PC-9 (cell line): Measurements from ENCODE around the gene SH3GL3. TPM values are rescaled to one million over a fixed set of nuclear protein-coding genes. Genes with fewer than 3 reads are reported as not detected.

ENCODE experiments used
- BruUV-seq: library from RNA; stranded (reverse); fragments of 400-500 nt; replicated peaks from 2 replicates; lab custom pipeline; 2021; lab: Mats Ljungman, UMichigan
- CTCF ChIA-PET: fragments of 300-600 bp; sonication (Branson Sonifier 250); formaldehyde crosslinking; loops from one replicate; lab custom pipeline; 2022; ENCODE audit warnings: antibody characterized with exemption; lab: Charles Lee
- POLR2A ChIA-PET: fragments of 300-600 bp; sonication (Branson Sonifier 250); formaldehyde crosslinking; loops from one replicate; lab custom pipeline; 2022; ENCODE audit warnings: antibody characterized with exemption; ENCODE audit not compliant: unreplicated experiment; lab: Charles Lee
- DNase-seq, 2 experiments: peaks; one replicate each; pipeline versions ENCODE4 v3.0.0 to v3.0.0-alpha.2; 2015 to 2022; ENCODE audit warnings: mixed read lengths in 1 of 2
- H2AFZ ChIP-seq: fragments of 200-600 bp; sonication (generic); 2 replicates; pipeline ENCODE4 v1.8.1; 2017; ENCODE audit warnings: antibody characterized with exemption
- H3F3A ChIP-seq: fragments of 200-600 bp; sonication (generic); 2 replicates; pipeline ENCODE4 v1.8.1; 2017; ENCODE audit warnings: antibody characterized with exemption, mild to moderate bottlenecking, low read depth; ENCODE audit not compliant: insufficient read depth
- H3K27ac ChIP-seq: fragments of 200-600 bp; sonication (generic); 2 replicates; pipeline ENCODE4 v1.6.1; 2016; ENCODE audit warnings: mixed run types
- H3K27me3 ChIP-seq: fragments of 200-600 bp; sonication (generic); 2 replicates; pipeline ENCODE4 v1.6.1; 2016; ENCODE audit warnings: low read depth, mixed run types; ENCODE audit not compliant: insufficient read depth
- H3K36me3 ChIP-seq: fragments of 200-600 bp; sonication (generic); 2 replicates; pipeline ENCODE4 v1.6.1; 2016; ENCODE audit warnings: low read depth, mixed run types
- H3K4me1 ChIP-seq: fragments of 200-600 bp; sonication (generic); replicated peaks from 2 replicates; pipeline ENCODE4 v1.6.1; 2016; ENCODE audit warnings: mixed run types; ENCODE audit not compliant: insufficient read depth
- H3K4me2 ChIP-seq: fragments of 200-600 bp; sonication (generic); 2 replicates; pipeline ENCODE4 v1.6.1; 2017; ENCODE audit warnings: mixed run types
- H3K4me3 ChIP-seq: fragments of 200-600 bp; sonication (generic); 2 replicates; pipeline ENCODE4 v1.6.1; 2016; ENCODE audit warnings: mixed run types
- H3K79me2 ChIP-seq: fragments of 200-600 bp; sonication (generic); 2 replicates; pipeline ENCODE4 v1.6.1; 2017; ENCODE audit warnings: low read depth, mixed run types
- H3K9me2 ChIP-seq: fragments of 200-600 bp; sonication (generic); 2 replicates; pipeline ENCODE4 v1.8.1; 2017; ENCODE audit warnings: mild to moderate bottlenecking; ENCODE audit not compliant: insufficient read depth
- H3K9me3 ChIP-seq: fragments of 200-600 bp; sonication (generic); 2 replicates; pipeline ENCODE4 v1.8.1; 2016; ENCODE audit warnings: low read depth; ENCODE audit not compliant: insufficient read depth
- H4K20me1 ChIP-seq: fragments of 200-600 bp; sonication (generic); 2 replicates; pipeline ENCODE4 v1.8.1; 2017; ENCODE audit not compliant: insufficient read depth
- CTCF ChIP-seq: fragments of 200-600 bp; sonication (generic); conservative IDR thresholded peaks from 2 replicates; pipeline ENCODE4 v1.6.1; 2017; ENCODE audit warnings: mixed run types, antibody characterized with exemption, mild to moderate bottlenecking, moderate library complexity
- EZH2 ChIP-seq: fragments of 200-600 bp; sonication (generic); IDR thresholded peaks from 2 replicates; pipeline ENCODE4 v1.8.0; 2017; ENCODE audit warnings: antibody characterized with exemption, low read depth
- intact Hi-C: fragments of 100-400 bp; cut with micrococcal nuclease; formaldehyde crosslinking; loops from one replicate; pipeline ENCODE4 v1.10.0; 2022; ENCODE audit not compliant: unreplicated experiment
- total RNA-seq: library from RNA; stranded (reverse); gene quantifications from 2 replicates; pipeline ENCODE4 v1.2.3, GENCODE V29; 2021

The SH3GL3 gene
- total RNA-seq, 1 experiment from 2014 or later = 0.22 TPM

- BruUV-seq = no TSS peak
- Histone ChIP-seq H3K4me3 (no peak overlapping the region), H3K9me3 (no peaks in the 10 kb centered on the region), H4K20me1 (no peaks in the 10 kb centered on the region), H3K4me1 (no peaks in the 10 kb centered on the region), H3K27ac (no peak overlapping the region), H3K27me3 (no peaks in the 10 kb centered on the region), H2AFZ (no peak overlapping the region), H3K79me2 (no peaks in the 10 kb centered on the region), H3K36me3 (no peaks in the 10 kb centered on the region), H3F3A (no peaks in the 10 kb centered on the region), H3K9me2 (no peaks in the 10 kb centered on the region), H3K4me2 (no peak overlapping the region)
- ChIA-PET POLR2A (no interaction called here), CTCF (no interaction called here)
- DNase-seq = no peak
- TF ChIP-seq EZH2 = no peak
- TF ChIP-seq CTCF = peak; percentile 75
- intact Hi-C loops = loop anchor here (5.0 kb wide), 1 partner anchor 265 kb away; no protein-coding TSS in a partner anchor
Observed at GRCh38 chr15:83571820-83572707, 124.9 kb downstream of the SH3GL3 start.

GRCh38 chr15:83574345-83574744, 127.2 kb downstream of the SH3GL3 start:
- ChIA-PET CTCF (interaction anchor here (0.6 kb wide), 1 partner anchor 173 kb away, joined by 3 read pairs; no protein-coding TSS in a partner anchor), POLR2A (no interaction called here)
- intact Hi-C loops = loop anchor here (5.0 kb wide), 1 partner anchor 263 kb away; no protein-coding TSS in a partner anchor
- Histone ChIP-seq H4K20me1 (no peaks in the 10 kb centered on the region), H3K27me3 (no peaks in the 10 kb centered on the region), H3K27ac (no peak overlapping the region), H2AFZ (no peak overlapping the region), H3K36me3 (no peaks in the 10 kb centered on the region), H3K4me1 (no peaks in the 10 kb centered on the region), H3K9me3 (no peaks in the 10 kb centered on the region), H3K4me3 (no peak overlapping the region), H3K79me2 (no peaks in the 10 kb centered on the region), H3K4me2 (no peak overlapping the region), H3F3A (no peaks in the 10 kb centered on the region), H3K9me2 (no peaks in the 10 kb centered on the region)
- BruUV-seq = no TSS peak
- no peak for DNase-seq
- TF ChIP-seq CTCF = no peak
- no peak for TF ChIP-seq EZH2

- Histone ChIP-seq H4K20me1 (no peaks in the 10 kb centered on the region), H3K27ac (no peak overlapping the region), H3F3A (no peaks in the 10 kb centered on the region), H3K9me3 (no peaks in the 10 kb centered on the region), H3K4me3 (no peak overlapping the region), H3K9me2 (no peaks in the 10 kb centered on the region), H3K79me2 (no peaks in the 10 kb centered on the region), H2AFZ (no peak overlapping the region), H3K4me1 (no peaks in the 10 kb centered on the region), H3K27me3 (no peaks in the 10 kb centered on the region), H3K4me2 (no peak overlapping the region), H3K36me3 (no peaks in the 10 kb centered on the region)
- DNase-seq = no peak
- ChIA-PET CTCF (no interaction called here), POLR2A (no interaction called here)
- BruUV-seq = no TSS peak
- intact Hi-C loops = no loop called here
- no peak for TF ChIP-seq EZH2
- no peak for TF ChIP-seq CTCF
Observed at GRCh38 chr15:83578691-83579090, 131.6 kb downstream of the SH3GL3 start.
